GM12878 (cell line): Measurements from ENCODE around the gene ASGR1. TPM values are rescaled to one million over a fixed set of nuclear protein-coding genes. Genes with fewer than 3 reads are reported as not detected.

Source experiments
- ATAC-seq: fragments of 200-7000 bp; cut with Tn5 transposase; 3 replicates; pipeline ENCODE4 v1.9.1; 2020; ENCODE audit warnings: mild to moderate bottlenecking, moderate library complexity
- BruUV-seq: library from RNA; stranded (reverse); fragments of 400-500 nt; replicated peaks from 2 replicates; lab custom pipeline; 2021; lab: Mats Ljungman, UMichigan
- CTCF ChIA-PET: fragments of 300-600 bp; sonication (Branson Sonifier 250); formaldehyde crosslinking; extraction: SDS; loops from one replicate; lab custom pipeline; 2021; ENCODE audit warnings: inconsistent platforms; lab: Yijun Ruan, JAX
- POLR2A ChIA-PET: fragments of 350-600 bp; formaldehyde crosslinking; extraction: SDS; loops from one replicate; lab custom pipeline; 2021; ENCODE audit warnings: inconsistent platforms; lab: Charles Lee
- RAD21 ChIA-PET: fragments of 300-600 bp; sonication (Branson Sonifier 250); formaldehyde crosslinking; loops from one replicate; lab custom pipeline; 2023; ENCODE audit warnings: antibody characterized with exemption; ENCODE audit not compliant: unreplicated experiment; lab: Charles Lee
- SMC1A ChIA-PET: fragments of 300-600 bp; sonication (Branson Sonifier 250); formaldehyde crosslinking; loops from one replicate; lab custom pipeline; 2023; ENCODE audit not compliant: unreplicated experiment, uncharacterized antibody; lab: Charles Lee
- DNase-seq: peaks from one replicate; pipeline ENCODE4 v3.0.0-alpha.2; 2011; ENCODE audit warnings: low read depth, low spot score
- FAIRE-seq: peaks from 3 replicates; lab custom pipeline; 2011; peaks lifted over from hg19 to GRCh38; lab: Jason Lieb, UNC
- H2AFZ ChIP-seq: 2 replicates; pipeline ENCODE4 v1.6.0; 2011; ENCODE audit warnings: low read depth, low read length, control low read depth; ENCODE audit not compliant: control insufficient read depth
- H3K27ac ChIP-seq: 2 replicates; pipeline ENCODE4 v1.5.1; 2011; ENCODE audit warnings: control low read depth; ENCODE audit not compliant: control insufficient read depth, insufficient read depth
- H3K27me3 ChIP-seq, 2 experiments: replicated peaks in 1 of 2; 2 replicates each; pipeline versions ENCODE4 v1.6.0 to v1.6.1; 2011; ENCODE audit warnings: low read length in 1 of 2; ENCODE audit not compliant: control insufficient read depth in 2 of 2, insufficient read depth in 2 of 2
- H3K36me3 ChIP-seq, 2 experiments: 2 replicates each; pipeline ENCODE4 v1.5.1; 2011; ENCODE audit warnings: low read length in 1 of 2; ENCODE audit not compliant: control insufficient read depth in 2 of 2, insufficient read depth in 2 of 2
- H3K4me1 ChIP-seq: 2 replicates; pipeline ENCODE4 v1.6.1; 2011; ENCODE audit warnings: mild to moderate bottlenecking, low read length, moderate library complexity, mixed read lengths; ENCODE audit not compliant: control insufficient read depth, insufficient read depth
- H3K4me2 ChIP-seq: 2 replicates; pipeline ENCODE4 v1.6.0; 2011; ENCODE audit warnings: control low read depth; ENCODE audit not compliant: control insufficient read depth, insufficient read depth
- H3K4me3 ChIP-seq: fragments of 200-600 bp; sonication (generic); 2 replicates; pipeline ENCODE4 v1.5.1; 2016
- H3K79me2 ChIP-seq: 2 replicates; pipeline ENCODE4 v1.6.0; 2011; ENCODE audit warnings: low read length; ENCODE audit not compliant: control insufficient read depth, insufficient read depth
- H3K9ac ChIP-seq: 2 replicates; pipeline ENCODE4 v1.8.0; 2011; ENCODE audit warnings: low read length, control low read depth, mixed read lengths; ENCODE audit not compliant: control insufficient read depth, insufficient read depth
- H3K9me3 ChIP-seq: replicated peaks from 3 replicates; pipeline ENCODE4 v1.5.1; 2011; ENCODE audit warnings: mild to moderate bottlenecking, low read length; ENCODE audit not compliant: control insufficient read depth, insufficient read depth
- H4K20me1 ChIP-seq: 2 replicates; pipeline ENCODE4 v1.6.0; 2011; ENCODE audit not compliant: control insufficient read depth, insufficient read depth
- BCL11A ChIP-seq: IDR thresholded peaks from 2 replicates; pipeline ENCODE4 v1.6.1; 2011; ENCODE audit warnings: low read depth, low read length
- CTCF ChIP-seq, 3 experiments: IDR thresholded peaks in 2 of 3; conservative IDR thresholded peaks in 1 of 3; 2 replicates each; pipeline ENCODE4 v1.5.1; 2011; ENCODE audit warnings: low read depth in 3 of 3, low read length in 3 of 3, mild to moderate bottlenecking in 3 of 3, control low read depth in 2 of 3, moderate library complexity in 2 of 3, inconsistent platforms in 1 of 3, mixed read lengths in 1 of 3; ENCODE audit not compliant: control insufficient read depth in 2 of 3, insufficient read depth in 1 of 3; ENCODE audit errors: extremely low read depth in 1 of 3
- NR2C1 ChIP-seq: fragments of 450-650 bp; IDR thresholded peaks from 2 replicates; pipeline ENCODE4 v1.6.1; 2017; ENCODE audit warnings: antibody characterized with exemption, mild to moderate bottlenecking, moderate library complexity
- REST ChIP-seq: IDR thresholded peaks from 2 replicates; pipeline ENCODE4 v1.6.1; 2012; ENCODE audit warnings: mild to moderate bottlenecking, low read depth, low read length
- WGBS: methylation state at CpG from one replicate; pipeline ENCODE4 v1.1.6; 2016; ENCODE audit warnings: low lambda C conversion rate; ENCODE audit not compliant: insufficient replicate concordance, insufficient coverage; ENCODE audit errors: missing lambda C conversion rate; 5-methylcytosine and 5-hydroxymethylcytosine counted together
- in situ Hi-C: fragments of 300-500 bp; cut with MboI; formaldehyde crosslinking; loops from 9 replicates; pipeline ENCODE4 v1.14.3; 2018; ENCODE audit warnings: mixed read lengths
- intact Hi-C: fragments of 100-400 bp; cut with micrococcal nuclease; formaldehyde crosslinking; loops from one replicate; pipeline ENCODE4 v1.14.2; 2022; ENCODE audit not compliant: unreplicated experiment
- polyA plus RNA-seq, 11 experiments: library from polyadenylated mRNA; depleted of rRNA in 4 of 11; unstranded in 6 of 11; stranded (reverse) in 5 of 11; fragments of >200 nt; fragmentation: Nextera tagmentation in 4 of 11; fragmentation: Illumina TruSeq in 1 of 11; extraction: Ambion mirVana in 4 of 11; extraction: Trizol in 1 of 11; gene quantifications; 1 replicate in 1 of 11; 2 replicates in 10 of 11; pipeline versions ENCODE4 v1.2.1 to v1.2.3, GENCODE V29; 2011 to 2016; ENCODE audit warnings: inconsistent platforms in 2 of 11, missing spikeins in 2 of 11, low read depth in 1 of 11
- total RNA-seq, 4 experiments: library from RNA; depleted of rRNA in 3 of 4; stranded (reverse); fragments of >200 nt in 3 of 4; fragmentation: Illumina TruSeq in 1 of 4; extraction: Trizol in 1 of 4; gene quantifications; 2 replicates each; pipeline versions ENCODE4 v1.2.1 to v1.2.3, GENCODE V29; 2013 to 2021

ASGR1 gene
- total and polyA plus RNA-seq, 10 of the 15 experiments (the other 5 are each of a cell fraction or from before 2014, with no cell fraction given): 0.06 to 0.34 (median 0.14) TPM; not detected in 6

GRCh38 chr17:7195971-7196370 lies 16.8 kb upstream of the ASGR1 start:
- 61% methylated on average over 12 of the region's 12 CpGs for WGBS
- Histone ChIP-seq H3K27me3 (no peaks in the 10 kb centered on the region), H4K20me1 (no peaks in the 10 kb centered on the region), H3K4me2 (no peak overlapping the region), H3K79me2 (no peaks in the 10 kb centered on the region), H2AFZ (no peak overlapping the region), H3K4me3 (no peak overlapping the region), H3K9me3 (no peaks in the 10 kb centered on the region), H3K27ac (no peak overlapping the region), H3K4me1 (no peaks in the 10 kb centered on the region)
- intact Hi-C loops: no loop called here
- BruUV-seq: no TSS peak
- no peak for DNase-seq
- RAD21 ChIA-PET: no interaction called here
- FAIRE-seq: no peak
- ATAC-seq: no peak
- CTCF ChIA-PET: no interaction called here
- no peak for TF ChIP-seq NR2C1
- TF ChIP-seq REST: no peak
- TF ChIP-seq, all 136 proteins: peak for 0
- POLR2A ChIA-PET: interaction anchor here (0.5 kb wide), 1 partner anchor 109 kb away, joined by 3 read pairs; no protein-coding TSS in a partner anchor
- in situ Hi-C loops: no loop called here
- H3K36me3 ChIP-seq: no peaks in the 10 kb centered on the region
- SMC1A ChIA-PET: no interaction called here
- H3K9ac ChIP-seq: no peak overlapping the region

- FAIRE-seq (no peak), DNase-seq (no peak), ATAC-seq (no peak)
- in situ Hi-C loops (no loop called here), intact Hi-C loops (no loop called here)
- no peaks in the 10 kb centered on the region for H3K27me3 ChIP-seq
- H2AFZ ChIP-seq: no peak overlapping the region
- WGBS: 50% methylated on average over 6 of the region's 12 CpGs
- no peaks in the 10 kb centered on the region for H4K20me1 ChIP-seq
- no peak overlapping the region for H3K4me2 ChIP-seq
- H3K27ac ChIP-seq: no peak overlapping the region
- no peaks in the 10 kb centered on the region for H3K9me3 ChIP-seq
- ChIA-PET POLR2A (no interaction called here), CTCF (no interaction called here), RAD21 (no interaction called here), SMC1A (no interaction called here)
- no TSS peak for BruUV-seq
- H3K4me1 ChIP-seq: no peaks in the 10 kb centered on the region
- H3K9ac ChIP-seq: no peak overlapping the region
- no peaks in the 10 kb centered on the region for H3K36me3 ChIP-seq
- TF ChIP-seq BCL11A: no peak
- TF ChIP-seq CTCF (IDR thresholded peaks at IDR 0.05 in 2 of 3, conservative IDR thresholded peaks at IDR 0.05 in 1 of 3; ENCODE audit: control insufficient read depth in 2 of 3, extremely low read depth in 1 of 3, insufficient read depth in 1 of 3, low read depth in 3 of 3, low read length in 3 of 3): no peak
- no peak overlapping the region for H3K4me3 ChIP-seq
- no peaks in the 10 kb centered on the region for H3K79me2 ChIP-seq
Observed at GRCh38 chr17:7192271-7192937, 13.2 kb upstream of the ASGR1 start.
